Measurements from ENCODE around the gene MPST.

DNA sequence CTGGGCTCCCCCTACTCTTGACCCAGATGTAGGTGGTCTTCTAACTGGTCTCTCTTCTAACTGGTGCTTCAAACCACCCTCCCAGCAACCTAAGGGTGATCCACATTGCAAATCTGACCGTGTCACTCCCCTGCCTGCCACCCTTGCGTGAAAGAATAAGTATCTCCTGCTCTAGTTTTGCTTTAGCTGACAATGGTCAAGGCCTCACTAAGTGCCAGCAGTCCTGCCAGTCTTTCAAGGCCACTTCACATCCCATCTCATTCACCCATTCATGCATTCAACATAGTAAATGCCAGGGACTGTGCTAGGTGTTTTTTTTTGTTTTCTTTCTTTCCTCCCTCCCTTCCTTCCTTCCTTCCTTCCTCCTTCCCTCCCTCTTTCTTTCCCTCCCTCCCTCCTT lies 29.7 kb downstream of the MPST start:
- TF ChIP-seq CTCF (IDR thresholded peaks at IDR 0.05; ENCODE audit: low read depth, low read length) (no peak), POLR2A (IDR thresholded peaks at IDR 0.05; ENCODE audit: extremely low read depth, insufficient read length) (no peak), MYC (IDR thresholded peaks at IDR 0.05; ENCODE audit: low read depth, low read length) (no peak), MAX (IDR thresholded peaks at IDR 0.05; ENCODE audit: low read depth, low read length) (no peak)

All from NB4 (cell line).